ENCODE data around the gene DDIT3.
A peak's percentile ranks its signal among the peaks of the same experiment; 100 is the strongest.
"Not testable (repeated sequence)": the region's sequence is repeated elsewhere in the genome, so short reads cannot be mapped to it uniquely, and the experiment has no call there.

The DDIT3 gene

GRCh38 chr12:57511588-57512325, 8.6 kb downstream of the DDIT3 start:
- DNase-seq: no peak

DNA sequence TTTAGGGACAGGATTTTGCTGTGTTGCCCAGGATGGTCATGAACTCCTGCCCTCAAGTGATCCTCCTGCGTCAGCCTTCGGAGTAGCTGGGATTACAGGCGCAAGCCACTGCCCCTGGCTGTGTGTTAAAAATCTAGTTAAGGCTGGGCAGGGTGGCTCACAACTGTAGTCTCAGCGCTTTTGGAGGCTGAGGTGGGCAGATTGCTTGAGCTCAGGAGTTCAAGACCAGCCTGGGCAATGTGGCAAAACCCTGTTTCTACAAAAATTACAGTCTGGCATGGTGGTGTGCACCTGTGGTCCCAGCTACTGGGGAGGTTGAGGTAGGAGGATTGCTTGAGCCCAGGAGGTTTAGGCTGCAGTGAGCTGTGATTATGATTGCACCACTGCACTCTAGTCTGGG, 9.2 kb downstream of the DDIT3 start:
- no peak for DNase-seq

DNA sequence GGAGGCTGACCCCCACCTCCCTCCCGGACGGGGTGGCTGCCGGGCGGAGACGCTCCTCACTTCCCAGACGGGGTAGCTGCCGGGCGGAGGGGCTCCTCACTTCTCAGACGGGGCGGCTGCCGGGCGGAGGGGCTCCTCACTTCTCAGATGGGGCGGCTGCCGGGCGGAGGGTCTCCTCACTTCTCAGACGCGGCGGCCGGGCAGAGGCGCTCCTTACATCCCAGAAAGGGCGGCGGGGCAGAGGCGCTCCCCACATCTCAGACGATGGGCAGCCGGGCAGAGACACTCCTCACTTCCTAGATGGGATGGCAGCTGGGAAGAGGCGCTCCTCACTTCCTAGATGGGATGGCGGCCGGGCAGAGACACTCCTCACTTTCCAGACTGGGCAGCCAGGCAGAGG, 12.5 kb downstream of the DDIT3 start:
- not testable (repeated sequence) for DNase-seq

- DNase-seq: not testable (repeated sequence)
Observed at GRCh38 chr12:57506541-57506940, 13.8 kb downstream of the DDIT3 start.

DNA sequence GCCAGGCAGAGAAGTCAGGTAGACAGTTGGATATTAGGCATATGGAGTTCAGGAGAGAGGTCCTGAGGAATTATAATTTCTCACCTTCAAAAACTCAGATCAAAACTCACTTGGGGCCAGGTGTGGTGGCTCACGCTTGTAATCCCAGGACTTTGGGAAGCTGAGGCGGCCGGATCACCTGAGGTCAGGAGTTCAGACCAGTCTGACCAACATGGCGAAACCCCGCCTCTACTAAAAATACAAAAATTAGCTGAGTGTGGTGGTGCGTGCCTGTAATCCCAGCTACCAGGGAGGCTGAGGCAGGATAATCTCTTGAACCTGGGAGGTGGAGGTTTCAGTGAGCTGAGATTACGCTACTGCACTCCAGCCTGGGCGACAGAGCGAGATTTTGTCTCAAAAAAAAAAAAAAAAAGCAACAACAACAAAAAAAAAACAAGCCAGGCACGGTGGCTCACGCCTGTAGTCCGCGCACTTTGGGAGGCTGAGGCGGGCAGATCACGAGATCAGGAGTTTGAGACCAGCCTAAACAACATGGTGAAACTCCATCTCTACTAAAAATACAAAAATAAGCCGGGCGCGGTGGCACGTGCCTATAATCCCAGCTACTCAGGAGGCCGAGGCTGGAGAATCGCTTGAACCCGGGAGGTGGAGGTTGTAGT, 17.9 kb downstream of the DDIT3 start:
- DNase-seq: not testable (repeated sequence)

- no peak for DNase-seq
Observed at GRCh38 chr12:57500213-57500612, 20.1 kb downstream of the DDIT3 start.

GRCh38 chr12:57498571-57498970, 21.7 kb downstream of the DDIT3 start:
- DNase-seq: no peak

- no peak for DNase-seq
Observed at GRCh38 chr12:57498132-57498502, 22.2 kb downstream of the DDIT3 start.

GRCh38 chr12:57497223-57498131, 22.8 kb downstream of the DDIT3 start:
- DNase-seq: no peak

- DNase-seq: no peak
Observed at GRCh38 chr12:57496822-57497221, 23.5 kb downstream of the DDIT3 start.

- DNase-seq: not testable (repeated sequence)
Observed at GRCh38 chr12:57495051-57495701, 25.1 kb downstream of the DDIT3 start.

- DNase-seq: no peak
Observed at GRCh38 chr12:57491393-57492280, 28.7 kb downstream of the DDIT3 start.

DNA sequence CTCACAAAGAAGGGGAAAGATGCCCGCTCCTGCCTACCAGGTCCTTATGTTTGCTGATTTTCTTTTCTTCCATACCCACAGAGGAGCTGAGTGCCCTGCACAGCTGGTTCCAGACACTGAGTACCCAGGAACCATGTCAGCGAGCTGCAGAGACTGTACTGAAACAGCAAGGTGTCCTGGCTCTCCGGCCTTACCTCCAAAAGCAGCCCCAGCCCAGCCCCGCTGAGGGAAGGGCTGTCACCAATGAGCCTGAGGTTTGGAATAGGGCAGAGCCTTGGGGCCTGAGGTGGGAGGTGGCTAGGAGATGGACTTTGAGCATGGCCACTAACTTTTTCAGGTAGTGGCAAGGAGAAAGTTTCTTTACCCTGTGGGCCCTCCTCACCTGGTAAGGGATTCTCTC, 30.2 kb downstream of the DDIT3 start:
- DNase-seq: no peak

GRCh38 chr12:57489157-57489641, 31.1 kb downstream of the DDIT3 start:
- no peak for DNase-seq

- peak; percentile 42 for DNase-seq
Observed at GRCh38 chr12:57488402-57489156, 31.7 kb downstream of the DDIT3 start.

GRCh38 chr12:57487597-57488401, 32.5 kb downstream of the DDIT3 start, which contains the start of gene MARS1:
MARS1 (plus strand) TSS chr12:57488068; CDS start chr12:57488091, 23 bp downstream.
- DNase-seq: peak; percentile 90

DNA sequence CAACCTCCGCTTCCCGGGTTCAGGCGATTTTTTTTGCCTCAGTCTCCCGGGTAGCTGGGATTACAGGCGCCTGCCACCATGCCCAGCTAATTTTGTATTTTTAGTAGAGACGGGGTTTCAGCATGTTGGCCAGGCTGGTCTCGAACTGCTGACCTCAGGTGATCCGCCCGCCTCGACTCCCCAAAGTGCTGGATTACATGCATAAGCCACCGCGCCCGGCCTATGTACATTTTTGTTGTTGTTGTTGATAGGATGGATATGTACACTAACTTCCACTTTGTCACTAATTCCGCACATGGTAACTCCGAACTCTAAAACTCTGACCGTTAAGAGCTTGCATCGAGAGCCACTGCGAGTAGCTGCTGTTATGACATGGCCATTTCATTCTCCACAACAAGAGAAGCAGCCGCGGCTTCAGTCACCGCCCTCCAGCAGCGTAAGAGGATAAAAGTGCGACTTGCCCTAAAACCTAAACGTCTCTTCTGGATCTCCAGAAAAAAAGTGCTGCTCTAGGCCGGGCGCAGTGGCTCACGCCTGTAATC, 33.2 kb downstream of the DDIT3 start:
- DNase-seq: no peak

GRCh38 chr12:57485695-57486094, 34.6 kb downstream of the DDIT3 start:
- no peak for DNase-seq

DNA sequence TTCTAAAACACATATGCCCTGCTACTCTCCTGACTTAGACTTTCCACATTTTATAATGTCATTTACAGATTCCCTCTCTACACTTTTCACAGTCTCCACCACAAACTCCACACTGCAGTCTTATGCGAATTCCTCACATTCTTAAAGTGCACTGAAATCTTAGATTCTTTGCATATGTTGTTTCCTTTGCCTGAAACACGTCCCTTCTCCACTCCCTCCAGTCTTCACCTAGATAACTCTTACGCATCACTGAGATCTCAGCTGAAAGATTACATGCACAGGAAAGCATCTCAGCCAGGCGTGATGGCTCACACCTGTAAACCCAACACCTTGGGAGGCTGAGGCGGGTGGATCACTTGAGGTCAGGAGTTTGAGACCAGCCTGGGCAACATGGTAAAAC, 36.8 kb downstream of the DDIT3 start:
- DNase-seq: no peak

DNA sequence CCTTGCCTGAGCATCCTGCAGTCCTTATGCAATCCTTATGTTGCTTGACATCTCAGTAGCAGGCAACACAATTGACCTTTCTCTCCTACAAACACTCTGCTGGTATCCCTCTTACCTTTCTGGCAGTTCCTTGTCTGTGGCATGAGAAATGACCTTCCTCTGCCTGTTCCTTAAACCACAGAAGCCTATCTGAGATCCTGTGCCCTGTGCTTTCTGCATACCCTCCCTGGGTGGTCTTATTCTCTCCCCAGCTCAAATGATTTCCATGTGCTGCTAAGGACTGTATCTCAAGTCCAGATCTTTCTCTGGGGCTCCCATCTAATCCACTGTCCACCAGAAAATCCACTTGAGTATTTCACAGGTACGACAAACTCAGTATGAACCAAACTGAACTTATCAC, 38.6 kb downstream of the DDIT3 start:
- DNase-seq: no peak
